BJ (cell line): ENCODE data around the gene TXN. TPM values are rescaled to one million over a fixed set of nuclear protein-coding genes. Genes with fewer than 3 reads are reported as not detected.
"Not testable (repeated sequence)": the region's sequence is repeated elsewhere in the genome, so short reads cannot be mapped to it uniquely, and the experiment has no call there.

Experiments used
- CTCF ChIA-PET: fragments of 350-600 bp; formaldehyde crosslinking; extraction: SDS; loops from one replicate; lab custom pipeline; 2021; ENCODE audit warnings: antibody characterized with exemption, inconsistent platforms; lab: Yijun Ruan, JAX
- POLR2A ChIA-PET: fragments of 300-600 bp; sonication (Branson Sonifier 250); formaldehyde crosslinking; extraction: SDS; loops from one replicate; lab custom pipeline; 2021; ENCODE audit warnings: antibody characterized with exemption; lab: Charles Lee
- DNase-seq: peaks from one replicate; pipeline ENCODE4 v3.0.0-alpha.2; 2011; ENCODE audit warnings: low read depth
- H3K27me3 ChIP-seq: 2 replicates; pipeline ENCODE4 v1.6.0; 2011; ENCODE audit warnings: low read length; ENCODE audit not compliant: control insufficient read depth, insufficient read depth
- H3K36me3 ChIP-seq: 2 replicates; pipeline ENCODE4 v1.5.1; 2011; ENCODE audit warnings: low read length; ENCODE audit not compliant: control insufficient read depth, insufficient read depth
- H3K4me3 ChIP-seq: 2 replicates; pipeline ENCODE4 v1.5.1; 2011; ENCODE audit warnings: low read depth, mild to moderate bottlenecking, control low read depth, low read length
- CTCF ChIP-seq: IDR thresholded peaks from 2 replicates; pipeline ENCODE4 v1.5.1; 2011; ENCODE audit warnings: low read depth, mild to moderate bottlenecking, control low read depth, inconsistent platforms, low read length, moderate library complexity; ENCODE audit not compliant: insufficient read depth
- polyA plus RNA-seq: library from polyadenylated mRNA; depleted of rRNA; stranded (reverse); fragments of >200 nt; gene quantifications from 2 replicates; pipeline ENCODE4 v1.2.3, GENCODE V29; 2011

TXN gene
- polyA plus RNA-seq, 1 experiment: 290 TPM

DNA sequence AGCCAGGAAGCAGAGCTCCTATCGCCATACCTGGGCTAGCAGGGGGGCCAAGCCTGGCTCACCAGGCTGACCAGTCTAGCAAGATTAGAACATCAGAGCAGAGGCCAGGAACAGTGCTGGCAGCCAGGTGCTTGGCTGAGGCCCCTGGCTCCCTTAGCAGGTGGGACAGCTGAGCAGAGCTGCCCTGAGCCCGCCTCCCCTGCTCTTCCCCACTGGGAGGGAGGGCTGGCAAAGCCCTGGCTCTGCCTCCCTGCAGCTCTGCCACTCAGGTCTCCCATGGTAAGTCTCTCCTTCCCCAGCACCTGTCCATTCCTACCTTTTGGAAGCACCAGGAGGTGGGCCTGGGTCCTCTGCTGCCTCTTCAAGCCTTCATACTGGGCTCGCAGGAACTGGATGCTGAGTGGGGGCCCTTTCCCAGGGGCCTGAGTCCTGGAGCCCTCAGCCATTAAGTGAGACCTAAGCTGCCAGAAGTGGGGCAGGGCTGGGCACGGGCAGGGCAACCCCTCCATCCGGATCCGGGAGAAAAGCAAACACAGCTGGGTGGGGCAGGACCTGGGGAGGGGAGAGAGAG, 49.2 kb downstream of the TXN start:
- no peak overlapping the region for H3K4me3 ChIP-seq
- H3K36me3 ChIP-seq: no peaks in the 10 kb centered on the region
- no peak for TF ChIP-seq CTCF
- ChIA-PET POLR2A (no interaction called here), CTCF (interaction anchor here (2.3 to 4.4 kb wide), 2 partner anchors 10 to 24 kb away, joined by 8 to 21 read pairs; no protein-coding TSS in a partner anchor)
- DNase-seq: no peak
- H3K27me3 ChIP-seq: peaks cover 6% of the 10 kb centered on the region

DNA sequence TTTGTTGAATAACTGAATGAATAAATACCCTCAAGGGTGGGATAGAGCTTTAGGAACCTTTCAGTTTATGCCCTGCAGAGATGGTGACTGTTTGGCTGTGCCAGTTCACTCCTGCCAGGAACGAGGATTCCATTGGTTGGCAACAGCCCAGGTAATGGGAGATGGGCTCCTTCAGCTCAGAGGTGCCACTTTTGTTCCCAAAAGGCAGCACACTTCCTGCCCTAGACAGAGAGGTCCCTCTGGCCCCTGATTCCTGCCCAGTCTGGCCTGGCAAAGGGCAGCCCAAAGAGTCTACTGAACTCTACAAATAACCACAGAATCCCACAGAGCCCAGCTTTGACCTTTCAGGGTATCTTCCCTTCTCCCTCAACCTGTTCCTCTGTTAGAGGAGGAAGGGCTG, 49.9 kb downstream of the TXN start:
- H3K27me3 ChIP-seq: peaks cover 6% of the 10 kb centered on the region
- POLR2A ChIA-PET: no interaction called here
- no peak for TF ChIP-seq CTCF
- no peak overlapping the region for H3K4me3 ChIP-seq
- CTCF ChIA-PET: interaction anchor here (2.3 to 4.4 kb wide), 2 partner anchors 11 to 23 kb away, joined by 8 to 21 read pairs; no protein-coding TSS in a partner anchor
- DNase-seq: no peak
- no peaks in the 10 kb centered on the region for H3K36me3 ChIP-seq

DNA sequence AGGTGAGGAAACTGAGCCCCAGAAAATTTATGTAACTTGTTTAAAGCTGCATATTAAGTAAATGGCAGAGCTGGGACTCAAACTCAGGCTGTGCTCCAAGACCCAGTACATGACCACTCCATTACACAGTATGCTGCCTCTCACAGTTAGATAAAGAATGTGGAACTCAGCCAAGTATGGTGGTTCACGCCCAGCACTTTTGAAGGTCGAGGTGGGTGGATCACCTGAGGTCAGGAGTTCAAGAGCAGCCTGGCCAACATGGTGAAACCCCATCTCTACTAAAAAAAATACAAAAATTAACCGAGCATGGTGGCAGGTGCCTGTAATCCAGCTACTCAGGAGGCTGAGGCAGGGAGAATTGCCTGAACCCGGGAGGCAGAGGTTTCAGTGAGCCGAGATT, 50.7 kb downstream of the TXN start:
- DNase-seq, H3K27me3 ChIP-seq, H3K4me3 ChIP-seq, POLR2A ChIA-PET, H3K36me3 ChIP-seq: not testable (repeated sequence)
- CTCF ChIA-PET: interaction anchor here (0.6 to 4.4 kb wide), 3 partner anchors 12 to 22 kb away, joined by 3 to 21 read pairs (median 8); no protein-coding TSS in a partner anchor

- Histone ChIP-seq H3K4me3 (no peak overlapping the region), H3K27me3 (peaks cover 6% of the 10 kb centered on the region), H3K36me3 (no peaks in the 10 kb centered on the region)
- POLR2A ChIA-PET: no interaction called here
- DNase-seq: no peak
- CTCF ChIA-PET: no interaction called here
- TF ChIP-seq CTCF: no peak
These were observed 54.1 kb downstream of the TXN start for GRCh38 chr9:110202232-110202631.

DNA sequence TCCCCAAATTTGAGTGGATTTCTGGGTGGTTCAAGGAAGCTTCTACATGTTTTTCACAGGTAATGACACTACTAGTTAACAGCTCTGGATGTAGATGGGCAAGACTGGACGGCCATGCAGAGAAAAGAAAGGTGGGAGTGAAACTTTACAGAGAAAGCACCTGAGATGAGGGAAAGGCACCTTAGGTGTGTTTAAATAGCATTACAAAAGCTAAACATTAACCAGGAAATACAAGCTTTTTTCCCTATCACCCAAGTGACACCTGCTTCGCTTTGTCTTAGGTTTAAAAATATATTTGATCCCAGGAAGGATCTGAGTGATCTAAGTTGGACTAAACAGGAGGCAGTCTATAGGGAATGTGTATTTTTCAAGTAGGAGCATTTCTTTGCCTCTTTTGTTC, 56.7 kb downstream of the TXN start:
- no peaks in the 10 kb centered on the region; the same call in none of the 2 replicates for H3K27me3 ChIP-seq
- DNase-seq: no peak
- no peaks in the 10 kb centered on the region for H3K36me3 ChIP-seq
- CTCF ChIA-PET: interaction anchor here (0.7 to 12.0 kb wide), 5 partner anchors 15 to 625 kb away, joined by 3 to 94 read pairs (median 4); no protein-coding TSS in a partner anchor
- POLR2A ChIA-PET: no interaction called here
- no peak for TF ChIP-seq CTCF
- no peak overlapping the region for H3K4me3 ChIP-seq

DNA sequence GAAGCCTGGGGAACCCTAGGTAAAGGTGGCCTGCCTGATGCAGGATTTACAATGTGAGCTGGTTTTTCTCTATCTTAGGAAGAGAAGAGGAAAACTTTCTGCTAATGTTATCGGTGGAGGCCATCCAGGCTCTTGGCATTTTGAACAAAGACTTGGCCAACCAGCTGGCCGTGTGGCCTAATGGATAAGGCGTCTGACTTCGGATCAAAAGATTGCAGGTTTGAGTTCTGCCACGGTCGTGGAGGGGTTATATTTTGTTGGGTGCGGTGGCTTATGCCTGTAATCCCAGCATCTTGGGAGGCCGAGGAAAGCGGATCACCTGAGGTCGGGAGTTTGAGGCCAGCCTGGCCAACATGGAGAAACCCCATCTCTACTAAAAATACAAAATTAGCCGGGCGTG, 58.0 kb downstream of the TXN start:
- ChIA-PET CTCF (interaction anchor here (0.6 to 12.0 kb wide), 6 partner anchors 16 to 624 kb away, joined by 3 to 94 read pairs (median 3); no protein-coding TSS in a partner anchor), POLR2A (no interaction called here)
- Histone ChIP-seq H3K4me3 (no peak overlapping the region), H3K36me3 (no peaks in the 10 kb centered on the region), H3K27me3 (no peaks in the 10 kb centered on the region; the same call in 1 of the 2 replicates)
- no peak for DNase-seq
- no peak for TF ChIP-seq CTCF
